NCI-H345 (cell line): ENCODE measurements around the gene ITIH4.

Experiments used
- DNase-seq: peaks from one replicate; lab custom pipeline; 2025; lab: John Stamatoyannopoulos, UW

Gene ITIH4

GRCh38 chr3:52798376-52798977 is 32.0 kb downstream of the ITIH4 start:
- DNase-seq = no peak

- no peak for DNase-seq
Observed at GRCh38 chr3:52796411-52796810, 34.1 kb downstream of the ITIH4 start.

- no peak for DNase-seq
Observed at GRCh38 chr3:52795298-52795900, 35.1 kb downstream of the ITIH4 start.

- no peak for DNase-seq
Observed at GRCh38 chr3:52794612-52795099, 35.8 kb downstream of the ITIH4 start, which contains the start of gene ITIH3. Gene ITIH3, plus strand, starts transcription at chr3:52794796. Its CDS starts 8 bp downstream, at chr3:52794804.

- DNase-seq = no peak
Observed at GRCh38 chr3:52793702-52794611, 36.5 kb downstream of the ITIH4 start.

- no peak for DNase-seq
Observed at GRCh38 chr3:52792961-52793695, 37.3 kb downstream of the ITIH4 start.

GRCh38 chr3:52792413-52792812 is 38.1 kb downstream of the ITIH4 start:
- no peak for DNase-seq

- no peak for DNase-seq
Observed at GRCh38 chr3:52791928-52792327, 38.5 kb downstream of the ITIH4 start.

- DNase-seq = no peak
Observed at GRCh38 chr3:52791366-52791765, 39.1 kb downstream of the ITIH4 start.

GRCh38 chr3:52790741-52791140 is 39.7 kb downstream of the ITIH4 start:
- DNase-seq = no peak

- no peak for DNase-seq
Observed at GRCh38 chr3:52790337-52790736, 40.1 kb downstream of the ITIH4 start.

- DNase-seq = no peak
Observed at GRCh38 chr3:52789746-52790040, 40.8 kb downstream of the ITIH4 start.

- DNase-seq = no peak
Observed at GRCh38 chr3:52788890-52789745, 41.4 kb downstream of the ITIH4 start.

GRCh38 chr3:52787672-52788625 is 42.5 kb downstream of the ITIH4 start:
- DNase-seq = no peak

GRCh38 chr3:52787246-52787645 is 43.2 kb downstream of the ITIH4 start:
- no peak for DNase-seq

- no peak for DNase-seq
Observed at GRCh38 chr3:52786330-52787215, 43.9 kb downstream of the ITIH4 start.

GRCh38 chr3:52784931-52785590 is 45.4 kb downstream of the ITIH4 start:
- DNase-seq = no peak

GRCh38 chr3:52784021-52784621 is 46.4 kb downstream of the ITIH4 start:
- DNase-seq = no peak
